Epithelial cell of prostate (primary cell): ENCODE results near the gene MTHFD1L.
A peak's percentile ranks its signal among the peaks of the same experiment; 100 is the strongest.

Experiments used
- DNase-seq: peaks from one replicate; pipeline ENCODE4 v3.0.0-alpha.2; 2011; ENCODE audit warnings: low read depth, low spot score
- H3K27ac ChIP-seq: fragments of 450-650 bp; 2 replicates; pipeline ENCODE4 v1.5.1; 2017; ENCODE audit warnings: mild to moderate bottlenecking

Gene MTHFD1L

DNA sequence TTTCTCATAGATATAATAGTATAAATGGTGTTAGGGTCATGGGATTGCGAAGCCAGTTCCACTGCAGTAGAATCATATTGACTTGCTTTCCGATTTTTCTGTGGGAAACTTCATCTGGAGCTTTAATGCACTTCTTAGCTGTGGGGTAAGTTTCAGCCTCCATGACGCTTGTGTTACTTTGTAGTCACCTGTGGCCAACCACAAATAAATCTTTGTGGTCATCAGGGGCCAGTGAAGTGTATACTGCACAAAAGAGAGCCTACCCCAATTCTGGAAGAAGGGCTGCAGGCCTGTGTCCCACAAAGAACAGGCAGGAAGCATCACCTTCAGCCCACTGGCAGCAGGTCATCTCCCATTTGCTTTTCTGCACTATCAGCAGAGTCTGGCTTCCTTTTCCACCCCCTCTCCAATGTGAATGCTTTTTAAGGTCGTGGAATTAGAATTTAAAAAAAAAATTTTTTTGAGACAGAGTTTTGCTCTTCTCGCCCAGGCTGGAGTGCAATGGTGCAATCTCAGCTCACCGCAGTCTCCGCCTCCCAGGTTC is 32.0 kb downstream of the MTHFD1L start:
- DNase-seq: no peak
- H3K27ac ChIP-seq: no peak overlapping the region

GRCh38 chr6:150898399-150899170 is 33.1 kb downstream of the MTHFD1L start:
- no peak overlapping the region for H3K27ac ChIP-seq
- DNase-seq: no peak

- H3K27ac ChIP-seq: no peak overlapping the region
Observed at GRCh38 chr6:150899231-150899630, 33.7 kb downstream of the MTHFD1L start.

GRCh38 chr6:150900049-150900448 is 34.5 kb downstream of the MTHFD1L start:
- DNase-seq: no peak
- H3K27ac ChIP-seq: no peak overlapping the region

More at GRCh38 chr6:150899231-150899630, 33.7 kb downstream of the MTHFD1L start:
- DNase-seq: no peak

GRCh38 chr6:150902142-150902776 is 36.8 kb downstream of the MTHFD1L start:
- DNase-seq: no peak
- no peak overlapping the region for H3K27ac ChIP-seq

- DNase-seq: no peak
- no peak overlapping the region for H3K27ac ChIP-seq
Observed at GRCh38 chr6:150905769-150906168, 40.3 kb downstream of the MTHFD1L start.

DNA sequence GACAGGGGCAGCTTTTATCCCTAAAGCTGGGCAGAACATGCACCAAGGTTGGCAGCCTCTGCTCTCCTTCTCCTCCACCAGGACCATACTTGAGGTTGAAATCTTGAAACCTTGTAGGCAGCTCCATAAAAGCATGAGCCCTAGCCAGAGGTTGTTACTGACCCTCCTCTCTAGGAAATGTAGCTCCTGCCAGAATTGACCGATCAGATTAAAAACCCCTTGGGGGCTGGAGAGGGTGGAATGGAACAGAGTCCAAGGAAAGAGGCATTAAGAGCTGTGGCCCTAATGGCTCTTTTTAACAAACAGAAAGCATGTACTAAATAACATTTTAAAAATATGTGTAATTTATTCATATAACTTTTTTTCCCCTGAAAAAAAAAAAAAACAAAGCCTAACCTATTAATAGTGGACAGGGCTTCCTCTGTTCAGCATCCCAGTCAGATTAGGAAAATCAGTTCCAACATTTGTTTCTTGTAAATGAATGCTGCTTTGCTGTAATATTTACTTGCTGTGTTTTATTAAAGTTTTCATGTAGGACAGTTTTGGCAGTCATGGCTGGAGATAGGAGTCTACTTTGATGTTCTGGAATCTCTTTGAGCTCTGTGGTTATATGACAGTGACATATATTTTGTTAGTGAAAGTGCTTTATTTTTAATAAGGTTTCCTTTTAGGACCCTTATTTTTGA is 41.3 kb downstream of the MTHFD1L start:
- DNase-seq: no peak
- H3K27ac ChIP-seq: no peak overlapping the region

GRCh38 chr6:150907383-150907782 is 41.9 kb downstream of the MTHFD1L start:
- DNase-seq: no peak
- H3K27ac ChIP-seq: no peak overlapping the region

DNA sequence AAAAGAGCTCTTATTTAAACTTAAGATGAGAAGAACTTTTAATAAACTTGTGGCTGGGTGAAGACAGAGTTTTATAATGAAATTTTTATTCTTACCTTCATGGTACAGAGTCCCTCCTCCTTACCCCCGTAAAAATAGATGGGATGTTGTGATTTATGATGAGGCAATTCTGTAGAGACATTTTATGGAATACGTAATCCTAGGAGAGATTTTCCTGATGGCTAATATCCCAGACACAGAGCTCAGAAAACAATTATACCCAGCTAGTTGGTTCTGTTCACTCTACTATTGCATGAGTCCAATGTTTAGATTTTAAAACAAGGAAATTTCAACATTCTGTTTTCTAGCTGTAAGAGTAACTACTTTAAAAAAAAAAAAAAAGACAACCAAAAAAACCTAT is 43.4 kb downstream of the MTHFD1L start:
- no peak overlapping the region for H3K27ac ChIP-seq
- DNase-seq: no peak

GRCh38 chr6:150910561-150910960 is 45.1 kb downstream of the MTHFD1L start:
- no peak for DNase-seq
- H3K27ac ChIP-seq: no peak overlapping the region

GRCh38 chr6:150914372-150914771 is 48.9 kb downstream of the MTHFD1L start:
- no peak overlapping the region for H3K27ac ChIP-seq
- DNase-seq: no peak

DNA sequence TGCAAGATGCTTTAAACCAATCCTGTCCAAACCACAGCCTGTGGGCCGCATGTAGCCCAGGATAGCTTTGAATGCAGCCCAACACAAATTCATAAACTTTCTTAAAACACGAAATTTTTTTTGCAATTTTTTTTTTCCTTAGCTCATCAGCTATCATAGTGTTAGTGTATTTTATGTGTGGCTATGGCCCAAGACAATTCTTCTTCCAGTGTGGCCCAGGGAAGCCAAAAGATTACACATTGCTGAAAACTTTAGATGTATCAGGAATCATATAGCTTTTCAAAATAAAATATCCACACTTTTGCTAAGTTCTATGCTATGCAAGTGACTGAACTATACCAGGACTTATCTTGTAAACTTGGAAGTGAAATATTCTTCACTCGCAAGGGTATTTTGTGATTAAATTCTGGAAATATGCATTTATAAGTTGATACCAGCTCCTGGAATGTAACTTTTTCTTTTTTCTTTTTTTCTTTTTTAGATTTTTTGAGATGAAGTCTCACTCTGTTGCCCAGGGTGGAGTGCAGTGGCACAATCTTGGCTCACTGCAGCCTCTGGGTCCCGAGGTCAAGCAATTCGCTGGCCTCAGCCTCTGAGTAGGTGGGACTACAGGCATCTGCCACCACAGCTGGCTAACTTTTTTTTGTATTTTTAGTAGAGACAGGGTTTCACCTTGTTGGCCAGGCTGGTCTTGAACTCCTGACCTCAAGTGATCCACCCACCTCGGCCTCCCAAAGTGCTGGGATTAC is 49.8 kb downstream of the MTHFD1L start:
- no peak for DNase-seq
- H3K27ac ChIP-seq: no peak overlapping the region

DNA sequence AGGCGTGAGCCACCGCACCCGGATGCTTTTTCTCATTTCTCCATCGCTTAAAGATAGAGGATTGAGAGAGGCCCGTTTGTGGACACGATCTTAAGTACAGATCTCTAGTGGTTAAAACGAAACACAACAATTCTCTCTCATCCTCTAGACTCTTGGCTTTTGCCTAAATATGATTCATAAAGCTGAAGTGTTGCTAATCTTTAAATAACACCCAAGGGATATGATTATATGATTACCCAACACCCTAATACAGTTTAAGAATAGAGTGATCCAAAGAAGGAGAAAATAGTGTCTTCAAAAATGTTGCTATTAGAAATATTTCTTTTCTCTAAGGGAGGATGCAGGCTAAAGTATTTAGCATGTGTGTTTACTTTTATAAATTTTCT is 50.4 kb downstream of the MTHFD1L start:
- no peak overlapping the region for H3K27ac ChIP-seq
- DNase-seq: no peak

- DNase-seq: no peak
Observed at GRCh38 chr6:150919938-150920337, 54.4 kb downstream of the MTHFD1L start.

DNA sequence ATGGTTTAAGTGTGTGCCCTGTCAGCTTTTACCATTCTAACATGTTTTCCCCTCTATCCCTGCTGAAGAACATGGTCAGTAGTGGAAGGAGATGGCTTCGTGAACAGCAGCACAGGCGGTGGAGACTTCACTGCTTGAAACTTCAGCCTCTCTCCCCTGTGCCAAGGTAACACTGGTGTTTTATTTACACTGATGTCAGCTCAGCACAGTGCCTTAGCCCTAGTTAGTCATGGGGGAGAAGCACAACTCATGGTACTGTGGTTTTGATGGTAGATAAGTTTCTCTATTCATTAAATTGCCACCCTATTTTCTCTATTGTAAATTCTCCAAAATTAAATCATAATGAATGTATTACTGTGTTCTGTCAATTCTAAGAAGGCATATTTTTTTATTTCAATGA is 56.6 kb downstream of the MTHFD1L start:
- H3K27ac ChIP-seq: no peak overlapping the region
- peak; percentile 29 for DNase-seq

More at GRCh38 chr6:150919938-150920337, 54.4 kb downstream of the MTHFD1L start:
- no peak overlapping the region for H3K27ac ChIP-seq

- no peak overlapping the region for H3K27ac ChIP-seq
- DNase-seq: no peak
Observed at GRCh38 chr6:150924808-150925589, 59.5 kb downstream of the MTHFD1L start.

GRCh38 chr6:150925590-150925928 is 60.1 kb downstream of the MTHFD1L start:
- no peak overlapping the region for H3K27ac ChIP-seq
- no peak for DNase-seq

DNA sequence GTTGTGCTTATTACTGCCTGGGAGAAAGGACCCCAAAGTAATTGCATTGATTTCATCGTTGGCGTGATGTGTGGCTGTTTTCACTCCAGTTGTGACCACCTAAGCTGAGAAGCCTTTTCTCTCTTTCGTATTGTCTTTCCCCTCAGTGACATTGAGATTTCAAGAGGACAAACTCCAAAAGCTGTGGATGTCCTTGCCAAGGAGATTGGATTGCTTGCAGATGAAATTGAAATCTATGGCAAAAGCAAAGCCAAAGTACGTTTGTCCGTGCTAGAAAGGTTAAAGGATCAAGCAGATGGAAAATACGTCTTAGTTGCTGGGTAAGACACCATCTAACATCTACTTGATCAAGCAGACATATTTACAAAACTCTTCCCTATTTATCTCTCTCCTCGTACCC is 60.5 kb downstream of the MTHFD1L start:
- no peak for DNase-seq

DNA sequence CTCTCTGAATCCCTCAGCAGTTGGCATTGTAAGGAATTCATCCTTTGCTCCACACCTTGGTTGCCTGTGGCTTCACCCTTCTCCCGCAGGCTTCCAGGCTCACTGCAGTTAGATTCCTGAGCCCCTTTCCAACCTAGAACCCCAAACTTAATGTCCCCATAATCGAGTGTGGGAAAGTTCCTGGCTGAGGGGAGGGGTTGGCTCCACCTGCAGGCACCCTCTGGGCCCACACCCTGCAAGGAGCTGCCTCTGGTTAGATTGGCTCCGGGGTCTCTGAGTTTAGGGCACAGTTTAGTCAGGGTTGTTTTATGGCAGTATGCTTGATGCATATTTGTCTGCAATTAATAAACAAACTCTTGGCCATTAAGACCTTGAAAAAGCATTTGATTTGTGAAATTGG is 63.4 kb downstream of the MTHFD1L start:
- no peak overlapping the region for H3K27ac ChIP-seq
- DNase-seq: no peak

More for the DNA sequence above, 60.5 kb downstream of the MTHFD1L start:
- no peak overlapping the region for H3K27ac ChIP-seq

DNA sequence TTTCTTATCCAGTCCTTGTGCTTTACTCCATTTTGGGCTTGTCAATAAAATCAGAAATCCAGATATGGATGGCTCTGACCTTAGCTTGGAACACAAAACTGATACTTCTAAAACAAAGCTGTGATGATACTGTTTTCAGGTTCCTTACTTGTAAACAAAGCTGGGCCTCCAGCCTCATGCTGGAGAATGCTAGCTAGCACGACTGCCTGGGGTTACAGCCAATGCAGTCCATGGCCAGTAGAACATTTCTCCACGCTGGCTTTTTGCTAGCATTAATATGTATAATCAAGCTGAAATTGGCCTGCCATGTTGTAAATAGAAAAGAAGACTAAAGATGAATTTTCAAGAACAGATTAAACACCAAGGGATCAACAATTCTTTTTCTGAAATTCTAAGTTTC is 63.9 kb downstream of the MTHFD1L start:
- DNase-seq: no peak
- H3K27ac ChIP-seq: no peak overlapping the region
